Tibial artery (tissue), 4 donors: ENCODE results near the gene TBC1D9B.

ENCODE experiments used
- DNase-seq, 2 donors: peaks; one replicate each; pipeline ENCODE4 v3.0.0-alpha.2; 2019
- H3K27ac ChIP-seq, 2 donors: fragments of 200-600 bp; sonication (generic) in 1 of 2; 1 replicate in 1 of 2; 2 replicates in 1 of 2; pipeline ENCODE4 v1.5.1; 2018 to 2019; ENCODE audit warnings: mild to moderate bottlenecking in 1 of 2
- H3K27me3 ChIP-seq, 2 donors: fragments of 200-600 bp; sonication (generic) in 1 of 2; one replicate each; pipeline versions ENCODE4 v1.5.1 to v1.6.0; 2016 to 2019
- H3K36me3 ChIP-seq, 3 donors: fragments of 200-600 bp; sonication (generic) in 2 of 3; one replicate each; pipeline ENCODE4 v1.5.1; 2016 to 2019; ENCODE audit warnings: mild to moderate bottlenecking in 2 of 3
- H3K4me1 ChIP-seq, 4 donors: fragments of 200-600 bp; sonication (generic) in 2 of 4; 1 replicate in 3 of 4; 2 replicates in 1 of 4; pipeline ENCODE4 v1.5.1; 2016 to 2019
- H3K4me3 ChIP-seq, 2 donors: fragments of 200-600 bp; sonication (generic) in 1 of 2; 1 replicate in 1 of 2; 2 replicates in 1 of 2; pipeline ENCODE4 v1.5.1; 2018 to 2019; ENCODE audit warnings: mild to moderate bottlenecking in 2 of 2
- H3K9me3 ChIP-seq, 3 donors: fragments of 200-600 bp; sonication (generic) in 1 of 3; one replicate each; pipeline ENCODE4 v1.5.1; 2016 to 2019
- CTCF ChIP-seq, 2 experiments: fragments of 200-600 bp in 1 of 2; fragments of 450-650 bp in 1 of 2; IDR thresholded peaks; one replicate each; pipeline ENCODE4 v1.5.1; 2017 to 2019; ENCODE audit warnings: antibody characterized with exemption in 2 of 2, mild to moderate bottlenecking in 1 of 2, moderate library complexity in 1 of 2
- intact Hi-C: fragments of 100-400 bp; cut with DNase I; formaldehyde crosslinking; loops from one replicate; pipeline ENCODE4 v1.15.0; 2023; ENCODE audit warnings: low total_unique reads

TBC1D9B gene

GRCh38 chr5:179895861-179896260 lies 11.8 kb downstream of the TBC1D9B start:
- Histone ChIP-seq H3K4me3 (no peak overlapping the region), H3K9me3 (no peaks in the 10 kb centered on the region), H3K27ac (no peak overlapping the region), H3K4me1 (no peaks in the 10 kb centered on the region), H3K36me3 (peaks cover 68 to 99% (median 88%) of the 10 kb centered on the region in 3 donors), H3K27me3 (no peaks in the 10 kb centered on the region)
- intact Hi-C loops, result no loop called here
- no peak for TF ChIP-seq CTCF (IDR thresholded peaks at IDR 0.05)
- DNase-seq, result no peak

- intact Hi-C loops, result no loop called here
- peaks cover 78 to 100% (median 97%) of the 10 kb centered on the region in 3 donors for H3K36me3 ChIP-seq
- no peak for DNase-seq
Measured at GRCh38 chr5:179893958-179894895, 13.5 kb downstream of the TBC1D9B start.

GRCh38 chr5:179893076-179893957 lies 14.4 kb downstream of the TBC1D9B start:
- DNase-seq, result no peak
- no peaks in the 10 kb centered on the region for H3K27me3 ChIP-seq
- no peak overlapping the region for H3K4me3 ChIP-seq
- no peaks in the 10 kb centered on the region for H3K9me3 ChIP-seq
- no peak for TF ChIP-seq CTCF (IDR thresholded peaks at IDR 0.05)
- no peak overlapping the region for H3K27ac ChIP-seq
- no peaks in the 10 kb centered on the region for H3K4me1 ChIP-seq
- H3K36me3 ChIP-seq, result peaks cover 70 to 100% (median 97%) of the 10 kb centered on the region in 3 donors
- intact Hi-C loops, result no loop called here

More at GRCh38 chr5:179893958-179894895, 13.5 kb downstream of the TBC1D9B start:
- Histone ChIP-seq H3K9me3 (no peaks in the 10 kb centered on the region), H3K27ac (no peak overlapping the region), H3K4me3 (no peak overlapping the region), H3K27me3 (no peaks in the 10 kb centered on the region), H3K4me1 (no peaks in the 10 kb centered on the region)
- no peak for TF ChIP-seq CTCF (IDR thresholded peaks at IDR 0.05)

GRCh38 chr5:179892255-179892654 lies 15.4 kb downstream of the TBC1D9B start:
- intact Hi-C loops, result no loop called here
- Histone ChIP-seq H3K4me1 (no peaks in the 10 kb centered on the region), H3K4me3 (no peak overlapping the region), H3K27ac (no peak overlapping the region), H3K9me3 (no peaks in the 10 kb centered on the region), H3K27me3 (no peaks in the 10 kb centered on the region), H3K36me3 (peaks cover 70 to 100% (median 97%) of the 10 kb centered on the region in 3 donors)
- no peak for TF ChIP-seq CTCF (IDR thresholded peaks at IDR 0.05)
- no peak for DNase-seq

GRCh38 chr5:179890751-179891682 lies 16.7 kb downstream of the TBC1D9B start:
- Histone ChIP-seq H3K27me3 (no peaks in the 10 kb centered on the region), H3K4me3 (no peak overlapping the region), H3K4me1 (no peaks in the 10 kb centered on the region), H3K9me3 (no peaks in the 10 kb centered on the region), H3K36me3 (peaks cover 69 to 100% (median 97%) of the 10 kb centered on the region in 3 donors), H3K27ac (no peak overlapping the region)
- TF ChIP-seq CTCF (IDR thresholded peaks at IDR 0.05), result no peak
- DNase-seq, result no peak
- intact Hi-C loops, result no loop called here
